Cardiac muscle cell (in vitro differentiated cells and primary cell): ENCODE results near the gene NCSTN. TPM values are rescaled to one million over a fixed set of nuclear protein-coding genes. Genes with fewer than 3 reads are reported as not detected.

Experiments
- DNase-seq, 2 donors: peaks; one replicate each; pipeline versions ENCODE4 v3.0.0 to v3.0.0-alpha.2; 2010 to 2017; ENCODE audit warnings: low read depth in 1 of 2, low spot score in 1 of 2
- H3K27ac ChIP-seq: fragments of 200-600 bp; sonication (generic); 2 replicates; pipeline ENCODE4 v1.5.1; 2016
- H3K27me3 ChIP-seq: fragments of 200-600 bp; sonication (generic); 2 replicates; pipeline ENCODE4 v1.6.0; 2016; ENCODE audit warnings: control low read depth
- H3K36me3 ChIP-seq: fragments of 200-600 bp; sonication (generic); 2 replicates; pipeline ENCODE4 v1.5.1; 2016; ENCODE audit warnings: control low read depth
- H3K4me1 ChIP-seq: fragments of 200-600 bp; sonication (generic); 2 replicates; pipeline ENCODE4 v1.8.1; 2017; ENCODE audit warnings: low read depth, mild to moderate bottlenecking, mixed run types
- H3K4me3 ChIP-seq: fragments of 200-600 bp; sonication (generic); 2 replicates; pipeline ENCODE4 v1.5.1; 2016; ENCODE audit warnings: mild to moderate bottlenecking
- H3K9me3 ChIP-seq: fragments of 200-600 bp; sonication (generic); 2 replicates; pipeline ENCODE4 v1.5.1; 2017; ENCODE audit warnings: low read depth, mild to moderate bottlenecking, control low read depth
- CTCF ChIP-seq: IDR thresholded peaks from 2 replicates; pipeline ENCODE4 v1.5.1; 2012; ENCODE audit warnings: low read depth, mild to moderate bottlenecking, low read length
- polyA plus RNA-seq: library from polyadenylated mRNA; unstranded; fragments of >200 nt; fragmentation: Nextera tagmentation; extraction: Ambion mirVana; gene quantifications from 2 replicates; pipeline ENCODE4 v1.2.1, GENCODE V29; 2016
- total RNA-seq: library from RNA; depleted of rRNA; stranded (reverse); fragments of >200 nt; gene quantifications from 2 replicates; pipeline ENCODE4 v1.2.3, GENCODE V29; 2016

The NCSTN gene
- total and polyA plus RNA-seq, 2 experiments from 2014 or later = 55.4 to 113 TPM

- Histone ChIP-seq H3K4me1 (peaks cover 33% of the 10 kb centered on the region), H3K4me3 (peak overlapping the region; percentile 79), H3K27me3 (no peaks in the 10 kb centered on the region), H3K9me3 (no peaks in the 10 kb centered on the region), H3K27ac (peak overlapping the region; percentile 68), H3K36me3 (no peaks in the 10 kb centered on the region)
- no peak for DNase-seq
- no peak for TF ChIP-seq CTCF
These were observed 56.5 kb downstream of the NCSTN start for GRCh38 chr1:160399544-160400222.

GRCh38 chr1:160400223-160400645 is 57.1 kb downstream of the NCSTN start, which contains the start of gene VANGL2:
Gene VANGL2, plus strand, starts transcription at chr1:160400564. Its CDS starts 15,274 bp downstream, at chr1:160415838.
- no peaks in the 10 kb centered on the region for H3K9me3 ChIP-seq
- no peaks in the 10 kb centered on the region for H3K27me3 ChIP-seq
- H3K36me3 ChIP-seq = no peaks in the 10 kb centered on the region
- H3K27ac ChIP-seq = peak within 1 kb of the TSS; percentile 68
- peak; percentile 86 to 89 for DNase-seq
- H3K4me1 ChIP-seq = peaks cover 33% of the 10 kb centered on the region
- TF ChIP-seq CTCF = no peak
- peak within 1 kb of the TSS; percentile 79 for H3K4me3 ChIP-seq

GRCh38 chr1:160400646-160401486 is 57.7 kb downstream of the NCSTN start:
- Histone ChIP-seq H3K27ac (peak overlapping the region; percentile 61), H3K27me3 (no peaks in the 10 kb centered on the region), H3K9me3 (no peaks in the 10 kb centered on the region), H3K4me1 (peaks cover 33% of the 10 kb centered on the region), H3K4me3 (peak overlapping the region; percentile 79), H3K36me3 (no peaks in the 10 kb centered on the region)
- no peak for TF ChIP-seq CTCF
- DNase-seq = peak in 1 of 2 donors; percentile 60

- no peak overlapping the region for H3K27ac ChIP-seq
- TF ChIP-seq CTCF = no peak
- DNase-seq = no peak
- H3K4me3 ChIP-seq = peak overlapping the region; percentile 79
- H3K9me3 ChIP-seq = no peaks in the 10 kb centered on the region
- no peaks in the 10 kb centered on the region for H3K36me3 ChIP-seq
- no peaks in the 10 kb centered on the region for H3K27me3 ChIP-seq
- H3K4me1 ChIP-seq = peaks cover 33% of the 10 kb centered on the region
These were observed 58.3 kb downstream of the NCSTN start for GRCh38 chr1:160401487-160401805.

GRCh38 chr1:160402001-160402795 is 59.0 kb downstream of the NCSTN start:
- peaks cover 33% of the 10 kb centered on the region for H3K4me1 ChIP-seq

More at GRCh38 chr1:160402001-160402795, 59.0 kb downstream of the NCSTN start:
- H3K9me3 ChIP-seq = no peaks in the 10 kb centered on the region
- no peak for DNase-seq
- no peaks in the 10 kb centered on the region for H3K36me3 ChIP-seq
- no peaks in the 10 kb centered on the region for H3K27me3 ChIP-seq
- no peak overlapping the region for H3K27ac ChIP-seq
- H3K4me3 ChIP-seq = peak overlapping the region; percentile 79
- TF ChIP-seq CTCF = no peak
